ENCODE data around the gene CFAP92.
A peak's percentile ranks its signal among the peaks of the same experiment; 100 is the strongest.

Gene CFAP92

DNA sequence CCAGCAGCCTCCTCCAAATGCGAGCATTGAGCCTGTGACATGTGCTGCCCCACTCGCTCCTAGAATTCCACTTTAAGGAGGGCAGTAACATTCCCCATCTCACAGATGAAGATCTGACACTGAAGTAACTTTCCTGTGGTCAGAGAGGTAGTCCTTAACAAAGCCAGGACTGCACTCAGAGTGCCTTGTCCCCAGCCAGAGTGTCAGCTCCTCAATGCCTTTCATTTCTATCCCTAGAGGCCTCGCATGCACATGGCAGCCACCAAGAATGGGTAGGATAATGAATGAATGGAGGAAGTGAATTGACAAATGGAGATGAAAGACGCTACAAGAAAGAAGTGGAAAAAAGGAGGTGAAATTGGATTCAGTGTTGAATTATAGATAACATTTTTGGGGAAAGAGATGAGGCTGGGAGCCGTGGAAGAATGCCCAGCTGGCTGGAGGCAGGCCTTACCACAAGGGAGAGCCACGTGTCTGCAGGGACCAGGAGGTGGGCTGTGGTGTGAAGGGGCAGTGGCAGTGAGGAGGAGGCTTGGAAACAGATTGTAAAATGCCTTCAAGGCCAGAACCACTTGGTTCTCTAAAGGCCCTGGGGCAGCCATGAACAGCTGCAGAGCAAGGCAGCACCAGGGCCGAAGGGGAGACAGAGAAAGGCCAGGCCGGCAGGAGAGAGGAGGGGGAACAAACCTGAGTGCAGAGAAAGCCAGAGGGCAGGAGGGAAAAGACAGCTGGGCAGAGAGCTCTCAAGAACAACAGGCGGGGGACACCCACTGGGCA lies 10.4 kb downstream of the CFAP92 start:
- no peak for DNase-seq (ENCODE audit: low read depth)

DNA sequence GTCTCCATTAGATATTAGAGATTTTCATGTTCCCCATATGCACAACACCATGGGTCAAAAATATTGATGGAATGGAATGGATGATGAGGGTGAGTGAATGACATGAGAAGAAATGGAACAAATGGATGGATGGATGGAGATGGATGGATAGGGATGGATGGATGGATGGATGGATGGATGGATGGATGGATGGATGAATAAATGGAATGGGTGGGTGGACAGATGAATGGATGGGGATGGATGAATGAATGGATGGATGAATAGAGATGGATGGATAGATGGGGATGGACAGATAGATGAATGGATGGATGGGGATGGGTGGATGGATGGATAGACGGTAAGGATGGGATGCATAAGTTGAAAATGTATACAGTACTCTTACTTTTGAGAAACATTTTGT lies 18.6 kb downstream of the CFAP92 start:
- DNase-seq (ENCODE audit: low read depth), result no peak

- no peak for DNase-seq (ENCODE audit: low read depth)
Measured at GRCh38 chr3:128973988-128974564, 19.8 kb downstream of the CFAP92 start.

DNA sequence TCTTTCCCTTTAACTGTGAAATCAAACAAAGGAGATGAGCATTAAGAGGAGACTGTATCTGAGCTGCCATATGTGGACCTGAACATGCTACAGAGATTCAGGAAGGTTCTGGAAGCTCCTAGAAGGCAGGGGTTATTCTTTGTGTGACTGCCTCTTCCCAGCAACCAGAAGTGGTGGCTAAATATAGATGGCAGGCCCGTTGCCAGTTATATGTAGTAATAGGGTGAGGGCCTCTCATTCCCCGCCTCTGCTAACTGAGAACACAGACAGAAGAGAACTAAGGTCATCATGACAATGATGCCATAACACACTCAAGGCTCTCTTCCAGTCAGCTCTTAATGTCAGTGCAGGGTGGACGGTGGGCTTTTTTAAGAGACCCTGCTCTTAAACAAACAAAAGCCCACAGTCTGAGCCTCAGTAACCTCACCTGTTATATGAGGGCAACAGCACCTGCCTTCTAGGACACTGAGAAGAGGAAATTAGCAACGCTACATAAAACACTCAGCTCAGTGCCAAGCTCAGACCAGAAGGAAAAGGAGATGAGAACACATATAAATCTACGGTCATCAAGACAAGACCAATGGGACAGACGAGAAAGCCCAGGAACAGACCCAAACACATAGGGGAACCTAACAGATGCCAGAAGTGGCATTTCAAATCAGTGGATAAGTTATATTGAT lies 22.3 kb downstream of the CFAP92 start:
- DNase-seq (ENCODE audit: low read depth), result peak; percentile 35

DNA sequence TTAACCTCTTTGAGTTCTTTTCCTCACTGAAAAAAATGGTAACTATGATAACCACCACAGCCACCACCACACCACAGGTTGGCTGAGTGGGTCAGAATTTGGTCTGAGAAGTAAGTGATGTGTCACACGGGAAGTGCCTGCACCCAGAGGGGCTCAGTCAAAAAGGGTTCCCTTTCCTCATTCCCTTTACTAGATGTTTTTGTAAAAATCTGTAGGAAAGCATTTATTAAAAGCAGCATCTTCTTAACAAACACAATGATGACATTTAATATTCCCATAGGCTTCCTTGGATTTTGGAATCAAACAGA lies 23.2 kb downstream of the CFAP92 start:
- no peak for DNase-seq (ENCODE audit: low read depth)

GRCh38 chr3:128969993-128970739 lies 23.7 kb downstream of the CFAP92 start:
- peak; percentile 20 for DNase-seq (ENCODE audit: low read depth)

DNA sequence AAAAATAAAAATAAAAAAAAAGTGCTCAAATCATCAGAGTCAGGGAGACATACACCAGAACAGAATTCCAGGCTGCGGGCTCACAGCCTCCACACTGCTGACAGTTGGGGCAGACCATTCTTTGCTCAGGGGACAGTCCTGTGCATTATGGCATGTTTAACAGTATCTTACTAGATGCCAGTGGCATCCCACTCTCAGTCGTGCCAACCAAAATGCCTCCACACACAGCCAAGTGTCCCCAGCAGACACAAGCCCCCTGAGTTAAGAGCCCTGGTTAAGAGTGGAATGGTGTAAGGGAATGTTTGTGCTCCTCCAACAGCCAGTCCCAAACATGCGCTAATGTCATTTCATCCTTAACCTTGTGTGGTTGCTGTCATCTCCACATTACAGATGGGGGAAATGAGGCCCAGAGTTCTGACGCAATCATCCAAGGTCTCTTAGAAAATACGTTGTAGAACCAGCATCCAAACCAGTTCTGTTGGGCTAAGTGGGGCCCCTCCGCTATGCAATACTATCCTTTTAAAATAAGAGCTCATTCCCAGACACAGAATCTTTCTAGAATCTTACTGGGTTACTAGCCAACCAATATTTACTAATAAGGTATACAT lies 26.0 kb downstream of the CFAP92 start:
- DNase-seq (ENCODE audit: low read depth), result no peak

- no peak for DNase-seq (ENCODE audit: low read depth)
Measured at GRCh38 chr3:128965818-128966217, 28.1 kb downstream of the CFAP92 start.

DNA sequence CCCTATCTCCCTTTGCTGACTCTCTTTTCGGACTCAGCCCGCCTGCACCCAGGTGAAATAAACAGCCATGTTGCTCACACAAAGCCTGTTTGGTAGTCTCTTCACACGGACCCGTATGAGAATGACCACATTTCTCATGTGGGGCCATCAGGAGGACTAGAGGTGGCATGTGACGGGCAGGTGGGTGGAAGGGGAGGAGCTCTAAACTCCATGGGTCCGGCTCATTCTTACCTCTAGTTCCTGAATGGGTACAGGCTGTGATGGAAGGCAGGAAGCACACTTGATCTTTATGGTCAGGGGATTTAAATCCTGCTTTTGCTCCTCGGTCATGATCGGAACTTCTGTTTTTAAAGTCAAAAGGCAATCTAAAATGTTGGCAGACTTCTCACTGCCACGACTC lies 28.6 kb downstream of the CFAP92 start:
- DNase-seq (ENCODE audit: low read depth), result no peak

- no peak for DNase-seq (ENCODE audit: low read depth)
Measured at GRCh38 chr3:128956440-128956839, 37.4 kb downstream of the CFAP92 start.

GRCh38 chr3:128950223-128950938 lies 43.5 kb downstream of the CFAP92 start:
- DNase-seq (ENCODE audit: low read depth), result peak; percentile 45

- DNase-seq (ENCODE audit: low read depth), result no peak
Measured at GRCh38 chr3:128949158-128949557, 44.7 kb downstream of the CFAP92 start.

DNA sequence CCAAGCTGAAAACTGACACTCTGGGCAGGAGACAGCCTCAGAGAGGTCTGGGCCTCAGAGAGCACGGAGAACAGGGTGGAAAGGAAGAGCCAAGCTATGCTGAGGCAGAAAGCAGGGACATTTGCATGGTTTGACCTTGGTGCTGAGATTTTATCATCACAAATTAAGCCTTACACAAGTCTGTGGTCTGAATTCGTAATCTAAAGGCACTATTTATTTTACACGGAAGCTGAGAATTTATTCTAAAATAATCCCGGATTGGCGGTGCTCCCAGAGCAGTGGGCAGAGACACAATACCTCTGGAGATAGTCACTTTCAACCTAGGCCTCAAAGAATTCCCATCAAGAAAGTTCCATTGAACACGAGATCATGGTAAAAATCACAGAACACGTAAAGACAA lies 47.5 kb downstream of the CFAP92 start:
- DNase-seq (ENCODE audit: low read depth), result peak; percentile 93

DNA sequence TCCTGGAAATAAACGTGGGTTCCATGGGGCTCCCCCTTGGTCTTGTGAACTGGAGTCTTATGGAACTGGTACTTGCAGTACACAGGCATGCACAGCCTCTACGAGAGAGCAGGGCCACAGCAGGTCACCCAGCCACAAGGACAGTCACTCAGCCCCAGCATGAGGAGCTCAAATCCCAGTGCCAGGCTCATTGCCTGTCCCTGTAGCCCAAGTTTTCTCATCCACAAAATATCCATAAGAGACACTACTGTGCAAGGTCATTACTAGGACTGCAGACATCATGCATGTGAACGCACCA lies 48.0 kb downstream of the CFAP92 start:
- no peak for DNase-seq (ENCODE audit: low read depth)

DNA sequence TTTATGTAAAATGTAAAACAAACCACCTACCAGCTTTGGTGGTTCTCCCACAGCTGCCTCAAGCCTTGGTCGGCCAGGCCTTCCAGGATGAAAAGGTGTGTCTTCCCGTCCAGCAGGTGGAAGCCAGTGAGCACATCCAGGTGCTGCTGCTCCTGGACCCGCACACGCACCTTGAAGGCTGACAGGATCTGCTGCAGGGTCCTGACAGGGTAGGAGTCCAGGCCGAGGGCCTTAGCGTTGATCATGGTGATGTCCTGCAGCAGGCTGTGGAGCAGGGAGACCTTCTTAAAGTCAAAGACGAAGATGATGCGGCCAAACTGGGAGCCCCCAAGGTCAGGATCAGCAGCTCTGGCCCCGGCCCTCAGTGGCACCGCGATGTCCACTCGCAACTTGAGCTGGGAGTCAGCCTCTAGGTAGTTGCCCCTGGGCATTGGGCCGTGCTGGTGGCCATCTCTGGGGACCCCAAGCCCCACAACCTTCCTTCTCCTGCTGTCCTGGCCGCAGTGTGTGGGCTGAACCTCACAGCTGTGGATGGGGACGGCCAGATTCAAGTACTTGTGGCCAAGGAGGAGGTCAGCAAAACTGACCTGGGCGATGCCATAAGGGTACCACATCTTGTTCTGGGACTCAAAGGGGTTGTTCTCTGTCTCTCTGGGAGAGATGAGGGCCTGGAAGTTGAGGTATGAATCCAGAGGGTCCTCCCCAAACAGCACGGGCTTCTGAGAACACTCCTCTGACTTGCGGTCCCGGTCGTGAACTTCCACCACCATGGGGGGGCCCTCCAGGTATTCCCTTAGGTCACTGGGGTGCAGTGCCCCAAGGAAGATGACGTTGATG lies 48.6 kb downstream of the CFAP92 start:
- no peak for DNase-seq (ENCODE audit: low read depth)

DNA sequence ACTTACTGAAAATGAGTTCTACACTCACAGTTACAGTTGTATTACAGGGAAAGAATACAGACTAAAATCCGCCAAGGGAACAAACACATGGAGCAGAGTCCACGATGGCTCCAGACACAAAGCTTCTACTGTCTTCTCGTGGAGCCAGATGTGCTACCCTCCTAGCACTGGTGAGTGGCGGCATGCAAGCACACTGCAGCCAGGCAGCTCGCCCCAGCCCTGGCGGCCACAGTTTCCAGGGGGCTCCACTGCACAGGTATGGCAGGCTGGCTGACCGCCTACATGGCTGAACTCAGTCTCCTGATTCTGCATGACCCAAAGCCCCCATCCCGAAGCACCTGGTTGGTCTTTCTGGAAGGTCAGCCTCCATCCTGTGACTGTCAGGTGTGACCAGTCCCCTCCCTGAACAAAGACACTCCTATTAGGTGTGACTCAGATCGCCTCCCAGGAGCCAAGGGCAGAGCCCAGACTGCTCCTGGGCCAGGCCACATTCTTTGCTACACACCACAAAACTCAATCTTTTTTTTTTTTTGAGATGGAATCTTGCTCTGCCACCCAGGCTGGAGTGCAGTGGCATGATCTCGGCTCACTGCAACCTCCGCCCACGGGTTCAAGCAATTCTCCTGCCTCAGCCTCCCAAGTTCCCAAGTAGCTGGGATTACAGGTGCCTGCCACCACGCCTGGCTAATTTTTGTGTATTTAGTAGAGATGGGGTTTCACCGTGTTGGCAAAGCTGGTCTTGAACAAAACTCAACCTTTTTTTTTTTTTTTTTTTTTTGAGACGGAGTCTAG lies 51.5 kb downstream of the CFAP92 start:
- DNase-seq (ENCODE audit: low read depth), result no peak

GRCh38 chr3:128940252-128940651 lies 53.6 kb downstream of the CFAP92 start:
- no peak for DNase-seq (ENCODE audit: low read depth)

DNA sequence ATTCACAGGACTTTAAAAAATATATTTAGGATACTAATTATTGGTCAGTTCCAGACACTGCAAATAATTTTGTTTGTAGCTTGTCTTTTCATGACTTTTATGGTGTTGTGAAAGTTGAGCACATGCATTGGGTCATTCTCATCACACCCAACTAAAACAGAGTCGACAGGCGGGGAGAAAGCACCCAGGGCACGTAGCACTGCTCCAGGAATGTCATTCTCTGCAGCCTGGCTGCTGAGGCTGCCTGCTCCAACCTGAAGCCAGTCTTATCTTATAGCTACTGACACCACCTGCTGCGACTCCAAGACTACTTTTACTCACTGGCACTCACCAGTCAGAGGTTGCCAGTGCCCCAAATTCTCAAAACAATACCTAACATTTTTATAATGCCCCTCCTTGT lies 57.5 kb downstream of the CFAP92 start:
- DNase-seq (ENCODE audit: low read depth), result no peak

- DNase-seq (ENCODE audit: low read depth), result no peak
Measured at GRCh38 chr3:128935922-128936321, 58.0 kb downstream of the CFAP92 start.

DNA sequence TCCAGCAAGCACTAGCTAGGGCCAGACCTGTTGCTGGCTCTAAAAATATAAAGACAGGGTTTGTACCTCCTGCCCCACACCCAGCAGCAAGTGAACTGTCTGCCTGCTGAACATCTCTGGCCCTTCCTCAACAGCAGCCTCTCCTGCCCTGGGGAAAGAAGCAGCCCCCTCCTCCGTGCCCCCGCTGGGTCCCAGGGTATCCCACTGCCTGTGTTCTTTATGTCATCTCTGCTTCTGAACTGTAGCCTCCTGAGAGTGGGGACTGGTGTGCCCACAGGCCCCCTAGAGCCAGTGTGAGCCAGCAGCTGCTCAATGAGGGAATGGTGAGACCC lies 60.0 kb downstream of the CFAP92 start:
- DNase-seq (ENCODE audit: low read depth), result no peak

All from amniotic epithelial cell (primary cell).